Keratinocyte (primary cell): ENCODE results near the gene FUCA2.

ENCODE experiments used
- CTCF ChIP-seq, 3 experiments: IDR thresholded peaks in 1 of 3; conservative IDR thresholded peaks in 1 of 3; optimal IDR thresholded peaks in 1 of 3; 2 replicates in 2 of 3; 3 replicates in 1 of 3; pipeline versions ENCODE3 to v1.5.1; 2011; ENCODE audit warnings: low read length in 3 of 3, mild to moderate bottlenecking in 3 of 3, moderate library complexity in 2 of 3, control low read depth in 1 of 3, inconsistent platforms in 1 of 3; ENCODE audit not compliant: insufficient read depth in 2 of 3; ENCODE audit errors: extremely low read depth in 1 of 3
- EZH2 ChIP-seq: IDR thresholded peaks from one replicate; pipeline ENCODE4 v1.6.1; 2012; ENCODE audit warnings: inconsistent platforms, mild to moderate bottlenecking, low read length, moderate library complexity

- no peak for TF ChIP-seq EZH2
- no peak for TF ChIP-seq CTCF (optimal IDR thresholded peaks at IDR 0.05 in 1 of 3, IDR thresholded peaks at IDR 0.05 in 1 of 3, conservative IDR thresholded peaks at IDR 0.05 in 1 of 3; ENCODE audit: extremely low read depth in 1 of 3, insufficient read depth in 2 of 3, low read length in 3 of 3)
Observed at GRCh38 chr6:143505537-143505936, 6.0 kb downstream of the FUCA2 start.
